Measurements from ENCODE around the gene C16orf95. TPM values are rescaled to one million over a fixed set of nuclear protein-coding genes. Genes with fewer than 3 reads are reported as not detected.

The C16orf95 gene
- total and polyA plus RNA-seq, 2 of the 4 experiments (the other 2 are of a cell fraction) = 2.0 to 4.7 TPM

- H3K27ac ChIP-seq (ENCODE audit: insufficient read depth, low read length) = no peak overlapping the region
- ATAC-seq (ENCODE audit: low read depth) (no peak), DNase-seq (no peak)
- CTCF ChIA-PET = no interaction called here
- no peak overlapping the region for H3K18ac ChIP-seq (ENCODE audit: low read depth, low read length)
- dilution Hi-C loops (cut with HindIII; ENCODE audit: low sequenced_read_pairs, unreplicated experiment) = no loop called here
- H2BK5ac ChIP-seq (ENCODE audit: low read depth, low read length, poor library complexity, severe bottlenecking) = no peak overlapping the region
- no peak overlapping the region for H3K23ac ChIP-seq (ENCODE audit: low read depth, low read length)
- no peak overlapping the region for H4K8ac ChIP-seq (ENCODE audit: low read depth in 2 of 2, low read length in 2 of 2)
- H3K36me3 ChIP-seq (ENCODE audit: control insufficient read depth, insufficient read depth, low read length) = peaks cover 19% of the 10 kb centered on the region; the same call in 1 of the 2 replicates
- 75% methylated on average over 2 of the region's 8 CpGs; no CpG with 5 or more reads in 1 of the 2 experiments for WGBS, 2 experiments (ENCODE audit: extremely low coverage in 2 of 2, insufficient read length in 1 of 2)
- H3K4me3 ChIP-seq (ENCODE audit: insufficient read depth, low read depth, low read length) = no peak overlapping the region
- no peak overlapping the region for H2AK5ac ChIP-seq (ENCODE audit: low read depth, low read length)
- no peak overlapping the region for H3K4ac ChIP-seq (ENCODE audit: low read depth, low read length)
- no peak overlapping the region for H2BK120ac ChIP-seq (ENCODE audit: low read depth, low read length)
- POLR2A ChIA-PET (ENCODE audit: unreplicated experiment) = no interaction called here
- no peak overlapping the region for H2AK9ac ChIP-seq (replicated peaks; ENCODE audit: low read depth, low read length, poor library complexity)
- H3K27me3 ChIP-seq (ENCODE audit: control insufficient read depth, insufficient read depth, low read length) = no peaks in the 10 kb centered on the region
- no peak overlapping the region for H3K56ac ChIP-seq (ENCODE audit: extremely low read depth, insufficient read depth, low read length)
- H3K14ac ChIP-seq (replicated peaks; ENCODE audit: low read depth, low read length) = no peak overlapping the region
- TF ChIP-seq SMC3 (IDR thresholded peaks at IDR 0.05; ENCODE audit: low read depth, low read length) (no peak), ELK1 (IDR thresholded peaks at IDR 0.05; ENCODE audit: borderline replicate concordance, low read depth, low read length) (no peak)
- H3K4me1 ChIP-seq (ENCODE audit: control insufficient read depth, insufficient read depth, low read length) = peaks cover 4% of the 10 kb centered on the region; the same call in 1 of the 2 replicates
- no peak overlapping the region for H3K4me2 ChIP-seq (ENCODE audit: low read depth, low read length)
- in situ Hi-C loops (cut with MboI; ENCODE audit: low sequenced_read_pairs) = no loop called here
- H4K5ac ChIP-seq (ENCODE audit: low read depth, low read length) = no peak overlapping the region
- H3K9ac ChIP-seq (ENCODE audit: low read depth, low read length) = no peak overlapping the region
- peak overlapping the region; percentile 33 for H2AFZ ChIP-seq (replicated peaks; ENCODE audit: low read length, poor library complexity)
- no peaks in the 10 kb centered on the region for H3K9me3 ChIP-seq (ENCODE audit: control insufficient read depth, insufficient read depth, low read length)
- no peak overlapping the region for H2BK20ac ChIP-seq (ENCODE audit: low read depth, low read length)
- intact Hi-C loops (cut with micrococcal nuclease) = no loop called here
- H4K20me1 ChIP-seq (ENCODE audit: insufficient read depth, low read length) = peaks cover 22% of the 10 kb centered on the region
- H4K91ac ChIP-seq (ENCODE audit: insufficient read depth, low read depth, low read length) = no peak overlapping the region
- H3K79me1 ChIP-seq (ENCODE audit: low read depth in 1 of 2, low read length in 2 of 2) = peaks cover 7 to 37% of the 10 kb centered on the region in 2 experiments; a peak in 3 of 4 replicates
- peaks cover 15% of the 10 kb centered on the region; the same call in 1 of the 2 replicates for H3K9me1 ChIP-seq (ENCODE audit: insufficient read depth, low read length)
- no peak overlapping the region for H2BK15ac ChIP-seq (ENCODE audit: low read depth, low read length)
- no TSS peak for BruUV-seq (replicated peaks)
These were observed 32.8 kb upstream of the C16orf95 start for GRCh38 chr16:87350031-87350430.

Measured in IMR-90 (cell line).